Panc1 (cell line): Measurements from ENCODE around the gene SLC6A12.

Experiments used
- POLR2AphosphoS5 ChIP-seq: IDR thresholded peaks from 2 replicates; pipeline ENCODE4 v1.6.1; 2012; ENCODE audit warnings: mild to moderate bottlenecking, low read depth, low read length, moderate library complexity
- SIN3A ChIP-seq: IDR thresholded peaks from 2 replicates; pipeline ENCODE4 v1.6.1; 2012; ENCODE audit warnings: low read depth, mild to moderate bottlenecking, low read length, moderate library complexity, borderline replicate concordance; ENCODE audit not compliant: insufficient read depth
- TF ChIP-seq, protein P1 (sequence below): fragments of 450-650 bp; IDR thresholded peaks from 2 replicates; pipeline ENCODE4 v1.5.1; 2017; ENCODE audit warnings: mild to moderate bottlenecking
- TF ChIP-seq, protein P2 (sequence below), 2 experiments: IDR thresholded peaks; 2 replicates each; pipeline ENCODE4 v1.6.1; 2011 to 2012; ENCODE audit warnings: low read depth in 2 of 2, control low read depth in 1 of 2, low read length in 1 of 2, mild to moderate bottlenecking in 1 of 2, moderate library complexity in 1 of 2; ENCODE audit not compliant: insufficient read depth in 1 of 2

DNA sequence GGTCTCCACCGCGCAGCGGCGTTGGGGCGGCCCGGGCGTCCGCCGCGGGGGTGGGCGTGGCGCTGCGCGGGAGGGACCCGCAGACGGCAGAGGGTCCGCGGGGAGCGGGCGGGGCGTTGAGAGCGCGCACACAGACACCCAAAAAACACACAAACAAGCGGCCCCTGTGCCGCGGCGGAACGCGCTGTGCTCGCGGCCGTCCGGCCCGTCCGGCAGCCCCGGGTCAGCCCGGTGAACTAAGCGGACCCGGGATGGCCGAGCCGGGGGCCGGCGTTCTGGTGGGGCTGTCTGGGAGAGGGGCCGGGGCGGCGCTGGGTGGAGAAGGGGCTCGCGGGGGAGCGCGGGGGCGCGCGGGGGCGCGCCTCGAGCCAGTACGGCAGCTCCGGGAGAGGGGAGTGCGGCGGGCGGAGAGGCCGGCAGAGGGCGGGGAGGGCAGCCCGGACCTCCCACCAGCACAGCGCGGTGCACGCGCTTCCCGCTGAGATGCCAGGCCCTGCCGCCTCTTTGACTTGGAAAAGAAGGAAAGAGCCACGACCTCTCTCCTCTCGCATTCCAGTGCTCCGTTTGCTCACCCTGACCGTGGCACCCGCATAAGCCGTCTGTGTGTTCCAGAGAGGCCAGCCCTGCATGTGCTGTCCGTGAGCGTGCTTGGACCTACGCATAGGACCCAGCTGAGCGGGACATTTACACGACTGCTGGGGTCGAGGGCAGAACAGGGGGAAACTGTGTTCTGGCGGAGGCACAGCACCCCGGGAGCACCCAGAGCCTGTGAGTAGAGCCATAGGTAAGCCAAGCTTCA is 10.3 kb downstream of the SLC6A12 start:
- TF ChIP-seq, protein P1, sequence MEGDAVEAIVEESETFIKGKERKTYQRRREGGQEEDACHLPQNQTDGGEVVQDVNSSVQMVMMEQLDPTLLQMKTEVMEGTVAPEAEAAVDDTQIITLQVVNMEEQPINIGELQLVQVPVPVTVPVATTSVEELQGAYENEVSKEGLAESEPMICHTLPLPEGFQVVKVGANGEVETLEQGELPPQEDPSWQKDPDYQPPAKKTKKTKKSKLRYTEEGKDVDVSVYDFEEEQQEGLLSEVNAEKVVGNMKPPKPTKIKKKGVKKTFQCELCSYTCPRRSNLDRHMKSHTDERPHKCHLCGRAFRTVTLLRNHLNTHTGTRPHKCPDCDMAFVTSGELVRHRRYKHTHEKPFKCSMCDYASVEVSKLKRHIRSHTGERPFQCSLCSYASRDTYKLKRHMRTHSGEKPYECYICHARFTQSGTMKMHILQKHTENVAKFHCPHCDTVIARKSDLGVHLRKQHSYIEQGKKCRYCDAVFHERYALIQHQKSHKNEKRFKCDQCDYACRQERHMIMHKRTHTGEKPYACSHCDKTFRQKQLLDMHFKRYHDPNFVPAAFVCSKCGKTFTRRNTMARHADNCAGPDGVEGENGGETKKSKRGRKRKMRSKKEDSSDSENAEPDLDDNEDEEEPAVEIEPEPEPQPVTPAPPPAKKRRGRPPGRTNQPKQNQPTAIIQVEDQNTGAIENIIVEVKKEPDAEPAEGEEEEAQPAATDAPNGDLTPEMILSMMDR, result no peak
- TF ChIP-seq POLR2AphosphoS5 (no peak), SIN3A (no peak)
- TF ChIP-seq, protein P2, sequence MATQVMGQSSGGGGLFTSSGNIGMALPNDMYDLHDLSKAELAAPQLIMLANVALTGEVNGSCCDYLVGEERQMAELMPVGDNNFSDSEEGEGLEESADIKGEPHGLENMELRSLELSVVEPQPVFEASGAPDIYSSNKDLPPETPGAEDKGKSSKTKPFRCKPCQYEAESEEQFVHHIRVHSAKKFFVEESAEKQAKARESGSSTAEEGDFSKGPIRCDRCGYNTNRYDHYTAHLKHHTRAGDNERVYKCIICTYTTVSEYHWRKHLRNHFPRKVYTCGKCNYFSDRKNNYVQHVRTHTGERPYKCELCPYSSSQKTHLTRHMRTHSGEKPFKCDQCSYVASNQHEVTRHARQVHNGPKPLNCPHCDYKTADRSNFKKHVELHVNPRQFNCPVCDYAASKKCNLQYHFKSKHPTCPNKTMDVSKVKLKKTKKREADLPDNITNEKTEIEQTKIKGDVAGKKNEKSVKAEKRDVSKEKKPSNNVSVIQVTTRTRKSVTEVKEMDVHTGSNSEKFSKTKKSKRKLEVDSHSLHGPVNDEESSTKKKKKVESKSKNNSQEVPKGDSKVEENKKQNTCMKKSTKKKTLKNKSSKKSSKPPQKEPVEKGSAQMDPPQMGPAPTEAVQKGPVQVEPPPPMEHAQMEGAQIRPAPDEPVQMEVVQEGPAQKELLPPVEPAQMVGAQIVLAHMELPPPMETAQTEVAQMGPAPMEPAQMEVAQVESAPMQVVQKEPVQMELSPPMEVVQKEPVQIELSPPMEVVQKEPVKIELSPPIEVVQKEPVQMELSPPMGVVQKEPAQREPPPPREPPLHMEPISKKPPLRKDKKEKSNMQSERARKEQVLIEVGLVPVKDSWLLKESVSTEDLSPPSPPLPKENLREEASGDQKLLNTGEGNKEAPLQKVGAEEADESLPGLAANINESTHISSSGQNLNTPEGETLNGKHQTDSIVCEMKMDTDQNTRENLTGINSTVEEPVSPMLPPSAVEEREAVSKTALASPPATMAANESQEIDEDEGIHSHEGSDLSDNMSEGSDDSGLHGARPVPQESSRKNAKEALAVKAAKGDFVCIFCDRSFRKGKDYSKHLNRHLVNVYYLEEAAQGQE (IDR thresholded peaks at IDR 0.05; ENCODE audit: insufficient read depth in 1 of 2, low read depth in 2 of 2, low read length in 1 of 2), result no peak
